SU-DHL-6 (cell line): ENCODE results near the gene MAG.

ENCODE experiments used
- H2AFZ ChIP-seq: fragments of 200-600 bp; sonication (generic); 2 replicates; pipeline ENCODE4 v1.6.1; 2014; ENCODE audit warnings: low read depth, mild to moderate bottlenecking, moderate library complexity, mixed read lengths, antibody characterized with exemption, low read length; ENCODE audit not compliant: severe bottlenecking
- H3F3A ChIP-seq: fragments of 200-600 bp; shearing (Covaris generic); 2 replicates; pipeline ENCODE4 v1.6.0; 2016; ENCODE audit warnings: antibody characterized with exemption, mild to moderate bottlenecking; ENCODE audit not compliant: insufficient read depth
- H3K27ac ChIP-seq: fragments of 200-600 bp; sonication (generic); 2 replicates; pipeline ENCODE4 v1.5.1; 2016; ENCODE audit warnings: low read depth, mild to moderate bottlenecking, low read length, moderate library complexity, mixed read lengths
- H3K27me3 ChIP-seq: fragments of 200-600 bp; sonication (generic), shearing (Covaris generic); 2 replicates; pipeline ENCODE4 v1.6.0; 2014; ENCODE audit warnings: mild to moderate bottlenecking, low read length
- H3K36me3 ChIP-seq: fragments of 200-600 bp; sonication (generic); 2 replicates; pipeline ENCODE4 v1.6.1; 2014; ENCODE audit warnings: mild to moderate bottlenecking, low read length, mixed read lengths
- H3K4me2 ChIP-seq: fragments of 300-600, 200-600 bp; shearing (Covaris generic), sonication (generic); 2 replicates; pipeline ENCODE4 v1.6.0; 2014; ENCODE audit warnings: low read length, low read depth, mild to moderate bottlenecking; ENCODE audit not compliant: poor library complexity, severe bottlenecking
- H3K4me3 ChIP-seq: fragments of 200-600 bp; sonication (generic); 2 replicates; pipeline ENCODE4 v1.5.1; 2014; ENCODE audit warnings: antibody characterized with exemption, low read length, mild to moderate bottlenecking, mixed read lengths; ENCODE audit not compliant: insufficient read depth, poor library complexity, severe bottlenecking
- H3K79me2 ChIP-seq: fragments of 200-600 bp; sonication (generic); 2 replicates; pipeline ENCODE4 v1.6.1; 2014; ENCODE audit warnings: mild to moderate bottlenecking, low read length, moderate library complexity; ENCODE audit not compliant: insufficient read depth
- H3K9ac ChIP-seq: fragments of 200-600 bp; sonication (generic); 2 replicates; pipeline ENCODE4 v1.7.0; 2014; ENCODE audit warnings: mild to moderate bottlenecking, low read length
- H3K9me2 ChIP-seq: fragments of 200-600 bp; sonication (generic); replicated peaks from 2 replicates; pipeline ENCODE4 v1.6.1; 2014; ENCODE audit warnings: low read length; ENCODE audit not compliant: insufficient read depth
- H3K9me3 ChIP-seq: fragments of 200-600 bp; sonication (generic); 2 replicates; pipeline ENCODE4 v1.6.1; 2014; ENCODE audit warnings: low read length, mixed read lengths; ENCODE audit not compliant: insufficient read depth
- H4K20me1 ChIP-seq: fragments of 200-600 bp; sonication (generic); 2 replicates; pipeline ENCODE4 v1.6.1; 2014; ENCODE audit warnings: low read depth, mild to moderate bottlenecking, antibody characterized with exemption, low read length, moderate library complexity, mixed read lengths
- EZH2phosphoT487 ChIP-seq: fragments of 200-600 bp; sonication (generic), shearing (Covaris generic); conservative IDR thresholded peaks from 2 replicates; pipeline ENCODE4 v1.6.1; 2018; ENCODE audit warnings: mild to moderate bottlenecking, antibody characterized with exemption, low read length, moderate library complexity, mixed read lengths
- TF ChIP-seq, protein P1 (sequence below): fragments of 200-600 bp; sonication (generic); IDR thresholded peaks from one replicate; pipeline ENCODE4 v1.5.1; 2017; ENCODE audit warnings: antibody characterized with exemption, mild to moderate bottlenecking, low read length, moderate library complexity; ENCODE audit not compliant: insufficient read depth, poor library complexity, severe bottlenecking

MAG gene

DNA sequence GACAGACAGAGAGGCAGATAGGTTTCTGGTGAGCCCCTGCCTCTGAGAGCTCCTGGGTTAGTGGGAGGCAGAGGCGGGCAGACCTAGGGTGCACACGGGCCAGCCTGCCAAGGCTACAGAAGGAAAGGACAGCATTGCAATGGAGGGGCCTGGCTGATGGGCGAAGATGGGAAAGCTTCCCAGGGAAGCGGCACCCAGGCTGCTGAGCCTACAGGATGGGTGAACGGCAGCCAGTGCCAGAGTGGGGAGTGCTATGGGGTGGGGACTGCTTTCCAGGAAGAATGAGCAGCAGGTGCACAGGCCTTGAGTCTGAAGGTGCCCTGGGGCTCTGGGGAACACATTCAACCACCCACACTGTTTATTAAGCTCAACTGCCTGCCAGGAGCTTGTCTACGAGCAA is 702 bp upstream of the MAG start:
- Histone ChIP-seq H3K9ac (no peak overlapping the region), H3K27me3 (no peaks in the 10 kb centered on the region), H3K4me3 (no peak overlapping the region), H4K20me1 (no peaks in the 10 kb centered on the region), H3F3A (peaks cover 21% of the 10 kb centered on the region), H3K36me3 (no peaks in the 10 kb centered on the region), H3K79me2 (no peaks in the 10 kb centered on the region), H3K9me3 (no peaks in the 10 kb centered on the region), H3K4me2 (no peak overlapping the region), H3K27ac (no peak overlapping the region), H3K9me2 (no peaks in the 10 kb centered on the region), H2AFZ (no peak overlapping the region)
- TF ChIP-seq EZH2phosphoT487 = no peak
- TF ChIP-seq, protein P1, sequence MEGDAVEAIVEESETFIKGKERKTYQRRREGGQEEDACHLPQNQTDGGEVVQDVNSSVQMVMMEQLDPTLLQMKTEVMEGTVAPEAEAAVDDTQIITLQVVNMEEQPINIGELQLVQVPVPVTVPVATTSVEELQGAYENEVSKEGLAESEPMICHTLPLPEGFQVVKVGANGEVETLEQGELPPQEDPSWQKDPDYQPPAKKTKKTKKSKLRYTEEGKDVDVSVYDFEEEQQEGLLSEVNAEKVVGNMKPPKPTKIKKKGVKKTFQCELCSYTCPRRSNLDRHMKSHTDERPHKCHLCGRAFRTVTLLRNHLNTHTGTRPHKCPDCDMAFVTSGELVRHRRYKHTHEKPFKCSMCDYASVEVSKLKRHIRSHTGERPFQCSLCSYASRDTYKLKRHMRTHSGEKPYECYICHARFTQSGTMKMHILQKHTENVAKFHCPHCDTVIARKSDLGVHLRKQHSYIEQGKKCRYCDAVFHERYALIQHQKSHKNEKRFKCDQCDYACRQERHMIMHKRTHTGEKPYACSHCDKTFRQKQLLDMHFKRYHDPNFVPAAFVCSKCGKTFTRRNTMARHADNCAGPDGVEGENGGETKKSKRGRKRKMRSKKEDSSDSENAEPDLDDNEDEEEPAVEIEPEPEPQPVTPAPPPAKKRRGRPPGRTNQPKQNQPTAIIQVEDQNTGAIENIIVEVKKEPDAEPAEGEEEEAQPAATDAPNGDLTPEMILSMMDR = no peak

DNA sequence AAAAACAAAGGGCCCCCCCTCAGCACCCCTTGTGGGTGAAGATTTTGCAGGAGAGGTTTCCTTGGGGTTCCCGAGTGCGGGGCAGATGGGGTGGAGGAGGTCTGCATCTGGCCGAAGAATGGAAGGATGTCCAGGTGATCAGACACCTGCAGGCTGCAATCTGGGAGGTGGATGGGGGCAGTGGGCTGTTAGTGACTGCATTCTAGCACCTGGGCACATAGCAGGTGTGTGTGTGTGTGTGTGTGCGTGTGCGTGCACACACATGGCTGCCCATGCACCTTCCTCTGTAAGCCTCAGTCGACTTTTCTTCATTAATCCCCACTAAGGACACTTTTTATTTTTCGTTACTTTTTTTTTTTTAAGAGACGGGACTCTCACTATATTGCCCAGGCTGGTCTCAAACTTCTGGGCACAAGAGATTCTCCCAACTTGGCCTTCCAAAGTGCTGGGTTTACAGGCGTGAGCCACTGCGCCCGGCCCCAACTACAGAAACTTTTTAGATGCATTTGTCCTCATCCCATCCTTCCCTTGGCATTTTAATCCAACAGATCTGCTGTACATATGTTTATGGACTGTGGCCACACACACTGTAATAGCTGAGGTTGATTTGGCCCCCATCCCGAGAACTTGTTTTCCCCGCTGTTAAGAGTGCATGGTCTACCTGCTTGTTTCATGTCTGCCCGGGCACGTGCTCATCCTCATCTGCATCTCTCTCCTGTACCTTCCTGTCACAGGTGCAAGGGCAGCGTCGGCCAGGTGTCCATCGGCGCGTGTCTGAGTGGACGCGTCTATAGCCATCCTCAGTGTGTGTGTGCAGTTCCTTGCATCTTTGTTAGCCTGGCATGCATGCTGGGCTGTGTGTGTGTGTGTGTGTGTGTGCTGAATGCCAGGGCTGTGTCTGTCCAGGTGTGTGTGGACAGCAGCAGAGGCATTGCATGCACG is 731 bp downstream of the MAG start:
- no peak overlapping the region for H2AFZ ChIP-seq
- TF ChIP-seq EZH2phosphoT487 = no peak
- TF ChIP-seq, protein P1 = no peak
- no peaks in the 10 kb centered on the region for H3K27me3 ChIP-seq

DNA sequence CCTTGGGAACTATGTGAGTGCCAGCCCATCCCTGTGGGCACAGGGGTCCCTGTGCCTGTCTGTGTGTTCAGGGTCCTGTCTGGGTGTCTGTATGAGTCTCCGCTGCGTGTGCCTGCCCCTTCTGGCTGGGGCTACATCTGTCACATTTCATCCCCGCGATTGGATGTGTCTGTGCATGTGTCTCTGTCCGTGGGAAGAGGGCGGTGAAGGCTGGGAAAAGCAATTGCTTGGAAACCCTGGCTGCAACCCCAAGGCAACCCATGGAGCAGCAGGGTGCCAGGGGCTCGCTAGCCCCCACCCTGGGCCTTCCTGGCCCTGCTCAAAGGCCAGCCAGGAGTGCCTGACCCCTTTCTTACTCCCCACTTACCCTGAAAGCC is 1.4 kb downstream of the MAG start:
- no peaks in the 10 kb centered on the region for H3K79me2 ChIP-seq
- no peaks in the 10 kb centered on the region for H4K20me1 ChIP-seq
- H3K9me3 ChIP-seq = no peaks in the 10 kb centered on the region
- no peaks in the 10 kb centered on the region for H3K9me2 ChIP-seq
- no peak overlapping the region for H3K4me2 ChIP-seq
- no peak overlapping the region for H2AFZ ChIP-seq
- no peaks in the 10 kb centered on the region for H3K36me3 ChIP-seq
- H3K4me3 ChIP-seq = no peak overlapping the region
- H3F3A ChIP-seq = peaks cover 33% of the 10 kb centered on the region
- no peak overlapping the region for H3K27ac ChIP-seq
- TF ChIP-seq EZH2phosphoT487 = no peak
- TF ChIP-seq, protein P1 = no peak
- no peak overlapping the region for H3K9ac ChIP-seq
- no peaks in the 10 kb centered on the region for H3K27me3 ChIP-seq

More for the DNA sequence above, 731 bp downstream of the MAG start:
- no peaks in the 10 kb centered on the region for H3K79me2 ChIP-seq
- no peak overlapping the region for H3K27ac ChIP-seq
- no peaks in the 10 kb centered on the region for H4K20me1 ChIP-seq
- no peaks in the 10 kb centered on the region for H3K9me3 ChIP-seq
- H3K4me2 ChIP-seq = no peak overlapping the region
- H3K36me3 ChIP-seq = no peaks in the 10 kb centered on the region
- no peak overlapping the region for H3K9ac ChIP-seq
- no peaks in the 10 kb centered on the region for H3K9me2 ChIP-seq
- no peak overlapping the region for H3K4me3 ChIP-seq
- H3F3A ChIP-seq = peaks cover 33% of the 10 kb centered on the region
